Heart left ventricle (tissue), 13 donors: ENCODE data around the gene LAMC1.

Experiments used
- CTCF ChIP-seq, 12 donors: fragments of 200-600 bp; sonication (generic) in 4 of 12; IDR thresholded peaks; one replicate each; pipeline versions ENCODE4 v1.5.0 to v1.8.0; 2018 to 2022; ENCODE audit warnings: antibody characterized with exemption in 12 of 12, mild to moderate bottlenecking in 5 of 12
- POLR2A ChIP-seq, 2 donors: fragments of 450-650 bp; IDR thresholded peaks; one replicate each; pipeline ENCODE4 v1.6.1; 2017; ENCODE audit warnings: antibody characterized with exemption in 2 of 2, mild to moderate bottlenecking in 2 of 2, moderate library complexity in 2 of 2
- donor health status: ischemic (EF 13 %, LVEDD 7.1; RV severe dilation, severe dysfunction).
- donor health status: DM: no; HTN: yes; CAD: no.
- donor health status: DM: no; HTN: no; CAD: no.
- donor health status: ischemic (EF 25% LVEDD 6.9; RV normal size, moderate dysfunction).
- donor health status: ischemic (EF 25% LVEDD 5.7; RV mildly dilated, moderate dysfunction).
- donor health status: ischemic (EF 35%, LVEDD 5.7; RV mildly dilated, moderate dysfunction).
- donor health status: nonischemic (EF 11% LVEDD 7.7; RV severe dilation, severe dysfunction).
- donor health status: DM: yes; HTN: yes; CAD: no.
- donor health status: PGD.
- donor health status: ischemic (EF 29% LVEDD 5.4; RV normal size, mild dysfunction).
- donor health status: nonischemic (EF 23%, LVEDD 6.1; RV moderate dilation, normal function).

DNA sequence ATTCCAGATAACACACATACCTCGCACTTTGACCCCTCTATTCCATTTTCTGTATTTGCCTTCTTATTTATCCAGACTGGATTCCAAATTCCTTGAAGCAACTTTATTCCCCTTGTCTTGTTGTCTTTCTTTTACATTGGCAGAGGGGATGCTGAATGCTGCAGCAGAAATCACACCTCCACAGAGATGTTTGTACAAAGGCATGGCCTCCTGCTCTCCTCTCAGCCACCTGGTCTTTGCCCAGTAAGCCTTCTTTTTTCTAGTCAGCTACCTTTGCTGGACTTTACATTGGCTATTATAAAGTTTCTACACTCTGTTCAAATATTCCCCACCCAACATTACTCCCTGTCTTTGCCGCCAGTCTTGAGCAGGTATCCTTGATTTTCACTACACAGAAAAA, 75.1 kb downstream of the LAMC1 start:
- TF ChIP-seq CTCF (IDR thresholded peaks at IDR 0.05) (no peak), POLR2A (IDR thresholded peaks at IDR 0.05) (no peak)
